Esophagus squamous epithelium (tissue), 5 donors: ENCODE data around the gene ADIG. TPM values are rescaled to one million over a fixed set of nuclear protein-coding genes. Genes with fewer than 3 reads are reported as not detected.

Source experiments
- DNase-seq: peaks from one replicate; lab custom pipeline; 2025; lab: John Stamatoyannopoulos, UW
- H3K27ac ChIP-seq, 4 donors: fragments of 200-600 bp; sonication (generic); one replicate each; pipeline ENCODE4 v1.5.1; 2016 to 2019; ENCODE audit warnings: mild to moderate bottlenecking in 1 of 4
- H3K27me3 ChIP-seq, 4 donors: fragments of 200-600 bp; sonication (generic); 1 replicate in 3 of 4; 2 replicates in 1 of 4; pipeline versions ENCODE4 v1.5.1 to v1.6.0; 2017 to 2021; ENCODE audit warnings: antibody characterized with exemption in 1 of 4
- H3K36me3 ChIP-seq, 3 donors: fragments of 200-600 bp; sonication (generic); one replicate each; pipeline ENCODE4 v1.5.1; 2016 to 2019
- H3K4me1 ChIP-seq, 3 donors: fragments of 200-600 bp; sonication (generic); one replicate each; pipeline ENCODE4 v1.5.1; 2017 to 2019
- H3K4me3 ChIP-seq, 4 donors: fragments of 200-600 bp; sonication (generic); 1 replicate in 3 of 4; 2 replicates in 1 of 4; pipeline ENCODE4 v1.5.1; 2016 to 2019; ENCODE audit warnings: mild to moderate bottlenecking in 2 of 4, moderate library complexity in 1 of 4
- H3K9me3 ChIP-seq, 3 donors: fragments of 200-600 bp; sonication (generic); one replicate each; pipeline ENCODE4 v1.5.1; 2016 to 2019
- POLR2A ChIP-seq, 4 donors: fragments of 450-650 bp; IDR thresholded peaks; one replicate each; pipeline ENCODE4 v1.6.1; 2017; ENCODE audit warnings: antibody characterized with exemption in 4 of 4, mild to moderate bottlenecking in 4 of 4, moderate library complexity in 3 of 4
- WGBS, 2 donors: methylation state at CpG; one replicate each; pipeline ENCODE4 v1.1.5; 2018; 5-methylcytosine and 5-hydroxymethylcytosine counted together
- intact Hi-C: fragments of 100-400 bp; cut with DNase I; formaldehyde crosslinking; loops from one replicate; pipeline ENCODE4 v1.15.0; 2022
- total RNA-seq, 4 donors: library from RNA; depleted of rRNA; stranded (reverse); fragments of >200 nt; gene quantifications; one replicate each; pipeline ENCODE4 v1.1.0, GENCODE V29; 2016
- TF ChIP-seq, protein P1 (sequence below), 6 experiments: fragments of 450-650 bp in 4 of 6; fragments of 200-600 bp in 2 of 6; sonication (generic) in 2 of 6; IDR thresholded peaks; one replicate each; pipeline ENCODE4 v1.5.1; 2016 to 2019; ENCODE audit warnings: antibody characterized with exemption in 6 of 6, mild to moderate bottlenecking in 4 of 6, moderate library complexity in 4 of 6
- donor health status: DM: yes; HTN: yes; CAD: no.

ADIG gene
- total RNA-seq, 4 donors from 2014 or later: not detected

DNA sequence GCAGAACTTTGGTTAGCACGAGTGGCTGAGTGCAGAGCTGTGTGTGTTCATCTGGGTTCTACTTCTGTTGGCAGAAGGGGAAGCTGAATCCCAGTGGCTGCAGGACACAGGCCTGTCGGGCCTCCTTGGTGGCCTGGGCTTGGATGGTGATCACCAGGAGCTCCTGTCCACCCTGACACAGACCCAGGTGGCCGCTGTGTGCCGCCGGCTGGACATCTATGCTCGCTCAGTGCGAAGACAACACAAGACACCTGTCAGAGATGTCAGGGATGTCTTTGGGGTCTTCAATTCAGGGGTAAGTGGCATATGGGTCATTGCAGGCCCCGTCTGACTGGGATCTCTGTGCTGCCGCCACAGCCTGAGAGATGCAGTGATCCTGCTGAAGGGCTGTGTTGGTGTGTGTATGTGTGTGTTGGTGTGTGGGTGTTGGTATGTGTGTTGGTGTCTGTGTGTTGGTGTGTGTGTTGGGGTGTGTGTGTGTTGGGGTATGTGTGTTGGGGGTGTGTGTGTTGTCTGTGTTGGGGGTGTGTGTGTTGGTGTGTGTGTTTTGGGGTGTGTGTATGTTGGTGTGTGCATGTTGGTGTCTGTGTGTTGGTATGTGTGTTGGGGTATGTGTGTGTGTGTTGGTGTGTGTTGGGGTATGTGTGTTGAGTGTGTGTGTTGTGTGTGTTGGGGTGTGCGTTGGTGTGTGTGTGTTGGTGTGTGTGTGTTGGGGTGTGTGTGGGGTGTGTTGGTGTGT is 46.1 kb downstream of the ADIG start:
- H3K9me3 ChIP-seq: no peaks in the 10 kb centered on the region
- H3K4me1 ChIP-seq: no peaks in the 10 kb centered on the region
- TF ChIP-seq, protein P1, sequence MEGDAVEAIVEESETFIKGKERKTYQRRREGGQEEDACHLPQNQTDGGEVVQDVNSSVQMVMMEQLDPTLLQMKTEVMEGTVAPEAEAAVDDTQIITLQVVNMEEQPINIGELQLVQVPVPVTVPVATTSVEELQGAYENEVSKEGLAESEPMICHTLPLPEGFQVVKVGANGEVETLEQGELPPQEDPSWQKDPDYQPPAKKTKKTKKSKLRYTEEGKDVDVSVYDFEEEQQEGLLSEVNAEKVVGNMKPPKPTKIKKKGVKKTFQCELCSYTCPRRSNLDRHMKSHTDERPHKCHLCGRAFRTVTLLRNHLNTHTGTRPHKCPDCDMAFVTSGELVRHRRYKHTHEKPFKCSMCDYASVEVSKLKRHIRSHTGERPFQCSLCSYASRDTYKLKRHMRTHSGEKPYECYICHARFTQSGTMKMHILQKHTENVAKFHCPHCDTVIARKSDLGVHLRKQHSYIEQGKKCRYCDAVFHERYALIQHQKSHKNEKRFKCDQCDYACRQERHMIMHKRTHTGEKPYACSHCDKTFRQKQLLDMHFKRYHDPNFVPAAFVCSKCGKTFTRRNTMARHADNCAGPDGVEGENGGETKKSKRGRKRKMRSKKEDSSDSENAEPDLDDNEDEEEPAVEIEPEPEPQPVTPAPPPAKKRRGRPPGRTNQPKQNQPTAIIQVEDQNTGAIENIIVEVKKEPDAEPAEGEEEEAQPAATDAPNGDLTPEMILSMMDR (IDR thresholded peaks at IDR 0.05): no peak
- no peaks in the 10 kb centered on the region for H3K36me3 ChIP-seq
- no peak overlapping the region for H3K27ac ChIP-seq
- no peak overlapping the region for H3K4me3 ChIP-seq
- WGBS, 2 donors: 58 to 96% methylated on average over 2 to 6 of the region's 10 CpGs
- intact Hi-C loops: no loop called here
- H3K27me3 ChIP-seq: peaks cover 0 to 12% (median 0%) of the 10 kb centered on the region in 4 donors
- DNase-seq: no peak

DNA sequence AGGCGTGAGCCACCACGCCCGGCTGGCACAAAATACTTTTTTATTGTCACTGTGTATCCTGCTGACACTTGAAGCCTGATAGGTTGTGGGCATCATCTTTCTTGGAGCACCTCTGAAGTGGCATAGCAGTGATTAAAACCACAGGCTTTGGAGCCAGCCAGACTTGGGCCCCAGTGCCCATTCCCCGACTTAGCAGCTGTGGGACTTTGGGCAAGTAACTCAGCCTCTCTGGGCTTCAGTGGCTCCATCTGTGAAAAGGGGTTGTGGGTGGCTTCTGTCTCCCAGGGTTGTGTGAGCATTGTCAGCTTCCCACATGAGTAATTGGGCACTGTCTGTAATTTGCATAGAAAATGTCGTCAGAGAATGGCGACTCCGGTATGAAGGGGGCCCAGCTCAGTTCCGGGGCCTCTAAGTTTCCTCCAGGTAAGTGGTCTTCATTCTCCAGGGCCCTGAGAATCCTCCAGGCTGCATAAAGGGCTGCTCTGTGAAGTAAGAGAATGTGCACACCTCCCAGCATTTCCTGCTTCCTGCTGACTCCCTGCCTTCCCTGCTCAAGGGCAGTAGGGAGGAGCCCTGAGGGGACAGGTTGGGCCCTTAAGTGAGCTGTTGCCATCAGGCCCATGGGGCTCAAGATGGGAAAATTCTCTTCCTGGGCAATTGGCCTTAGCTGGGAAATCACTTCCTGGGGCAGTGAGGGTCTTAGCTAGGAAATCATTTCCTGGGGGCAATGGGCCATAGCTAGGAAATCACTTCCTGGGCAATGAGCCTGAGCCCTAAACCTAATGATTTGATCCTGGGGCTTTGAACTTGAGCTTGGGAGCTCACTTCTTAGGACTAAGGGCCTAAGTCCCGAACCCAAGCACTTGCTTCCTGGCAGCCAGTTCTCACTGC is 47.8 kb downstream of the ADIG start:
- TF ChIP-seq POLR2A (IDR thresholded peaks at IDR 0.05): no peak
- TF ChIP-seq, protein P1 (IDR thresholded peaks at IDR 0.05): no peak
- Histone ChIP-seq H3K27me3 (peaks cover 0 to 12% (median 0%) of the 10 kb centered on the region in 4 donors), H3K4me1 (no peaks in the 10 kb centered on the region), H3K9me3 (no peaks in the 10 kb centered on the region), H3K27ac (no peak overlapping the region), H3K4me3 (no peak overlapping the region), H3K36me3 (no peaks in the 10 kb centered on the region)
- no peak for DNase-seq
- intact Hi-C loops: no loop called here
- 75 to 87% methylated on average over 7 of the region's 9 CpGs for WGBS, 2 donors

DNA sequence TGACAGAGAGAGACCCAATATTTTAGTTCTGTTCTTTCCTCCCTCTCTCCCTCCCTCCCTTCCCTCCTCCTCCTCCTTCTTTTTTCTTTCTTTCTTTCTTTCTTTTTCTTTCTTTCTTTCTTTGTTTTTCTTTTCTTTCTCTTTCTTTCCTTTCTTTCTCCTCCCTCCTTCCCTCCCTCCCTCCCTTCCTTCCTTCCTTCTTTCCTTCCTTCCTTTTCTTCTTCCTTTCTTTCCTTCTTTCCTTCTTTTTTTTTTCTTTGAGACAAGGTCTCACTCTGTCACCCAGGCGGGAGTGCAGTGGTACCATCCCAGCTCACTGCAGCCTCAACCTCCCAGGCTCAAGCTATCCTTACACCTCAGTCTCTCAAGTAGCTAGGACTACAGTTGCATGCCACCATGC is 49.0 kb downstream of the ADIG start:
- Histone ChIP-seq H3K27me3 (peaks cover 0 to 23% (median 0%) of the 10 kb centered on the region in 4 donors), H3K4me1 (no peaks in the 10 kb centered on the region), H3K36me3 (no peaks in the 10 kb centered on the region), H3K4me3 (no peak overlapping the region), H3K27ac (no peak overlapping the region), H3K9me3 (no peaks in the 10 kb centered on the region)
- DNase-seq: no peak
- 50 to 67% methylated on average over 1 of the region's 1 CpG for WGBS, 2 donors
- TF ChIP-seq POLR2A (IDR thresholded peaks at IDR 0.05): no peak
- TF ChIP-seq, protein P1 (IDR thresholded peaks at IDR 0.05): no peak
- intact Hi-C loops: no loop called here

DNA sequence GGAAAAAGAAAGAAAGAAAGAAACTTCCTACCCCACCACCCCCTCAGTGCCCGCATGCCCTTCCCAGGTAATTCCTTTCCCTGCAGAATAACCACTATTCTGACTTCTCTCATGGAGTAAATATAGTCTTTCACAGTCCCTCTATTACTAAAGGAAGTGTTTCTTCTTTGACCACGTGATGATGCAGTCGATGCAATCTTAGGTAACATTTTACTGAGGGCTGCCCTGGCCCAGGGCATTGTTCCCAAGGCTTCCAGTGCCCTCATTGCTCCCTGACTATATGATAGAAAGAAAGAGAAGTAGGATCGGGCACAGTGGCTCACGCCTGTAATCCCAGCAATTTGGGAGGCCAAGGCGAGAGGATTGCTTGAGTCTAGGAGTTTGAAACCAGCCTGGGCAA is 49.7 kb downstream of the ADIG start:
- intact Hi-C loops: no loop called here
- H3K4me3 ChIP-seq: no peak overlapping the region
- DNase-seq: no peak
- H3K27me3 ChIP-seq: peaks cover 0 to 23% (median 0%) of the 10 kb centered on the region in 4 donors
- H3K27ac ChIP-seq: no peak overlapping the region
- no peaks in the 10 kb centered on the region for H3K36me3 ChIP-seq
- TF ChIP-seq, protein P1 (IDR thresholded peaks at IDR 0.05): no peak
- no peak for TF ChIP-seq POLR2A (IDR thresholded peaks at IDR 0.05)
- H3K4me1 ChIP-seq: no peaks in the 10 kb centered on the region
- WGBS, 2 donors: 36 to 56% methylated on average over 3 to 5 of the region's 6 CpGs
- no peaks in the 10 kb centered on the region for H3K9me3 ChIP-seq
